Activated T-cell treated with anti-CD3 and anti-CD28 coated beads for 4 hours (primary cell): ENCODE data around the gene ANKRD53.

ENCODE experiments used
- DNase-seq: peaks from one replicate; pipeline ENCODE4 v3.0.0-alpha.2; 2020

The ANKRD53 gene

DNA sequence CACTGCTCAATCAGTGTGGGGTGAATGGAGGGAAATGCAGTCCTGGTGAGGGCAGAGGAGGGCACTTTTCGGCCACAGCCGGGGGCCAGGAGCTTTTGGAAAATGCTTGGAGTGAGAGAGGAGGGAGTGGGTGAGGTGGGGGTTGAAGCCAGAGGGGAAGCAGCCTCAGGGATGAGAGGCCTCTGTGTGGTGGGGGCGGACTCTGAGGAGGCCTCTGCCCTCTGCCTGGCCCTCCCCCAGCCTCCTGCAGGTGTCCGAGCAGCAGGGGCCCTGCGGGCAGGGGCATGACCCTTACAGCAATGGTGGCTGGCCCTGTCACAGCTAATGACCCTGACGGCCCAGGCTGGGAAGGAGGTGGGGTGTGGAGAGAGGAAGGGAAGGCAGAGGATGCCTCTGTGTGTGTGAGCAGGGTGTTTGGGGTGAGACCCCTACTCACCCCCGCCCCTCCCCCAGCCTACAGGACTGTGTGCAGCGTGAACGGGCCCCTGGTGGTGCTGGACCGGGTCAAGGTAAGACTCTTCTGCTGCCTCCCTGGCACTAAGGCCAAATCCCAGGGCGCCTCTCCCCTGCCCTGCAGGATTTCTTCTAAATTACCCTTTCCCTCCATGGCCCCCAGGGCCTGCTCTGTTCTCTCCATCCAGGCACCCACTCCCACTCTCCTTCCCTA lies 35.1 kb upstream of the ANKRD53 start:
- DNase-seq = no peak

DNA sequence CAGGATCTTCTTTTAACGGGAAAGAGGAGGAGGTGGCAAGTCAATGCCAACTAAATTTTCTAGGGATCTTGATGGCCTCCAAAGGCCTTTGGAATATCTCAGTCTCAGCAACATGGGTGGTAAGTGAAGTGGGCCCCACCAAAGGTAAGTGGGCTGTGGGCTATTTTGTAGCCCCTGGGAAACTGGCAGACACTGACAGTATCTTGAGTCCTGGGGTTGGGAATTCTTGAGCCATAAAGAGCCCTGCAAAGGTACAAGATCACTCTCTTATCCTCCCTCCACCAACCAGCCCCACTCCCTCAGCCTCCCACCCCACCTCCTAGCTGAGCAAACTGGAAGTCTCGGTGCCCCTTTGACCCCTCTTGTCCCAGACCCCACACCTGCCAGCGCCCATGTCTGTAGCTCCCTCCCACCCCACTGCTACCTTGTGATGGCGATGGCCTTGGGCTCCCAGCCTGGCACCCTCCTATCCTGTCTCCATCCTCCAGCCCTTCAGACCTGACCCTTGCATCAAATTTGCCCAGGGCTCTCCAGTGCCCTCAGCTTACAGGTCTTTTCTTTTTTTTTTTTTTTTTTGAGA lies 34.2 kb upstream of the ANKRD53 start:
- no peak for DNase-seq

DNA sequence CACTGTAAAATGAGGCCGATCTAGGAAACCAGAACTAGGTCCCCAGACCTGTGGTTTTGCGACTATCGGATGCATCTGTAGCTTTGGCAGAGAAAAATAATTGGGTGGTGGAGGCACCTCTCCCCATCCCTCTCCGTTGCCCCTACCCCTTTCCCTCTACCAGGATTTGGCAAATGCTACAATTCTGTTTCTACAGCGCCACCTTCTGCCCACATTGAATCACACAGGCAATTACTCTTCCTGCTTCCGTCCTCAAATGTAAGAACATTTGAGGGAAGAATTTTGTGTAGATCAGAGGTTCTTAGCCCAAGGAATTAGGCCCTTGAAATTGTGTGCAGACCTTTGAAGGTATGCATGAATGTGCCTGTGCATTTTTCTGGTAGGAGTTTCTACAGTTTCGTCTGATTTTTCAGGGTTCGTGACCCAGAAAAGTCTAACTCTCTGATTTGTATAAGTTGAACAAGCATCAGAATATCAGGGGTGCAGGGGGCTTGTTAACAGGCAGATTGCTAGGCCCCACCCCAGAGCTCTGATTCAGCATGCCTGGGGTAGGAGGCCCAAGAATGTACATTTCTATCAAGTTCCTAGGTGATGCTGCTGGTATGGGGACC lies 31.5 kb upstream of the ANKRD53 start:
- peak; percentile 50 for DNase-seq

GRCh38 chr2:70947556-70948184 lies 30.8 kb upstream of the ANKRD53 start:
- DNase-seq = no peak

DNA sequence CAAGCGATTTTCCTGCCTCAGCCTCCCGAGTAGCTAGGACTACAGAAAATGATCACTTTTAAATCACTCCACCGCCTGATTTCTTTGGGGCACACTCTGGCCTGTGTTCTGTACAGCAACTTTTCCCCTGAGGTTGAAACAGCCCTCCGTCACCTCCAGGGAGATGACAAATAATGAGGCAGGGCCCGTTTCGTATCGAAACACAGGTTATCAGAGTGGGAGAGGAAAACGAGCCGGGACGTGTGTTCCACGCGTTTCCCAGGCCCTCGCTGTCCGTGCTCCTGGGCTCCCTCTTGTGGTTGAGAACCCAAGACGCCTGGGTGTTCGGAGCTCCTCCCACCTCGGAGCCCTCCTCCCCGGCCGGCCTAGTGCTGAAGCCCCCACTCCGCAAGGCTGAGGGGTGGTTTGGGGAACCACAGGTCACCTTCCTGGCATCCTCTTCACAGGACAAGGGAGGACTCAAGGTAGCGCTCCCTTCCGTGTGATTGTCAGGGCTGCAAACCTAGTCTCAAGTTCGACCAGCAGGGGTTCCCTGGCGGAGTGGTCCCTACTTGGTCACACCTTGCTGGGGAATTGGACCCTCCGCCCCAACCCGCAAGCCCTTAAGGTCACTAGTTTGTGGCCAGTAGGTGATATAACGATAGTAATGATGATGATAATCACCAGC lies 30.0 kb upstream of the ANKRD53 start:
- peak; percentile 78 for DNase-seq

DNA sequence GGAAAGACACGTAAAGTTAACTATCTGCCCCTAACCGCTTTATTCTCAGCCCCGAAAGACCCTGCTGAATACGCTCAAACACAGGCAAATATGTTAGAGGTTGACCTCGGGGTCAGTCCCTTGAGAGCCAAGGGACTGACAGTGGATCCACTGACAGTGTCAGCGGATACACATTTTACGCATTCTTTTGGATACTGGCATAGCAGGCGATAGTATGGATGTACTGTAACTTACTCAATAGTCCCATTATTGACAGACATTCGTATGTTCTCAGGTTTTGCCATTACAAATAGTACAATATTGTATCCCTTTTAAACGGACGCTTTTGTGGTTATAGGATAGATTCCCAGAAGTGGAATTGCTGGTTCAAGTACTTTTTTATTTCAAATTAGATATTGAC lies 29.3 kb upstream of the ANKRD53 start:
- no peak for DNase-seq

- no peak for DNase-seq
These were observed 23.5 kb upstream of the ANKRD53 start for GRCh38 chr2:70954886-70955285.

- no peak for DNase-seq
These were observed 22.3 kb upstream of the ANKRD53 start for GRCh38 chr2:70956141-70956540.

DNA sequence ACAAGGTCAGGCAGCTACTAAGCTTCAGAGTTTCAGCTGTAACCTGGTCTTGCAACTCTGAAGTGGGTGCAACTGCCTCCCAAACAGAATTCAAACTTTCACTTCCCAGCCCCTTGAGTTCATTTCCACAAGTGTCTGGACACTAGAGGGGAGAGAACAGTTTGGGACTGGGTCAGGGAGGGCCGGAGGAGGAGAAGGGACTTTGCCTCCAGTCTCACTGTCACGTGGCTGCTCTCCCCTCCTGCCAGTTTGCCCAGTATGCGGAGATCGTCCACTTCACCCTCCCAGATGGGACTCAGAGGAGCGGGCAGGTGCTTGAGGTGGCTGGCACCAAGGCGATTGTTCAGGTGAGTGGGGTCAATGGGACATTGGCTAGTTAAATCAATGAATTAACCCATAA lies 20.6 kb upstream of the ANKRD53 start:
- DNase-seq = no peak

DNA sequence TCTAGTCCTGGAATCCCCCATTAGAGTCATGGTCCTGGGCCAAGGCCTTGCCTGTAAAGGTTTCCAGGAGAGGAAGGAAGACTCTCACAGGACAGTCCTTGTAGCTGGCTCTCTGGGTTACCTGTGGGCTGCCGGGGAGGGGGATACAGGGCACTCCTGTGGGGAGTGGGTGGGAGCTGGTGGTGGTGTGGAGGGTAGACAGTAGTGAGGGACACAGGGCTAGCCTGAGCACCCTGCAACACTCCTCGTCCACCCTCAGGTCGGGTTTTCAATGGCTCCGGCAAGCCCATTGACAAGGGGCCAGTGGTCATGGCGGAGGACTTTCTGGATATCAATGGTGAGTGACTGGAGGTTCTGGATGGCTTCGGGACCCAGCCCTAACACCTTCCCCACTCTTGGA lies 19.7 kb upstream of the ANKRD53 start:
- DNase-seq = no peak

DNA sequence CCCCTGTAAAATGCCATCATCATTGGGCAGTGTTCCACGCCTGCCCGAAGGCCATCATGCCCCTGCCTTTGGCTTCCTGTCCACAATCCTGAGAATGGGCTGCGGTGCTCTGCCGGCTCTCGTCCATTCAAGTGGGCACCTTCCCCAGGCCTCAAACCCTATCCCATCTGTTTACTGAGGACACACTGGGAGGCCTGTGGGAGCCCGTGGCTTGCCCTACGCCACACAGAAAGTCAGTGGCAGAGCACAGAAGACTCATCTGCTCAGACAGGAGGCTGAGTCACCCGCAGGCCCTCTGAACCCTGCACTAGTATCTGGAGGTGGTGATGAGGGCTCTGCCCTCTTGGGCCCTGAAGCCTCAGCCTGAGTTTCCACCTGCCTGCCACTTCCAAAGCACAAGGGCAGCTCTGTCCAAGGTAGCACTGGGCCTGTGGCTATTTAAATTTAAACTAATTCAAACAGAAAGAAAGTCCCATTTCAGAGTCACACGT lies 19.1 kb upstream of the ANKRD53 start:
- DNase-seq = no peak

DNA sequence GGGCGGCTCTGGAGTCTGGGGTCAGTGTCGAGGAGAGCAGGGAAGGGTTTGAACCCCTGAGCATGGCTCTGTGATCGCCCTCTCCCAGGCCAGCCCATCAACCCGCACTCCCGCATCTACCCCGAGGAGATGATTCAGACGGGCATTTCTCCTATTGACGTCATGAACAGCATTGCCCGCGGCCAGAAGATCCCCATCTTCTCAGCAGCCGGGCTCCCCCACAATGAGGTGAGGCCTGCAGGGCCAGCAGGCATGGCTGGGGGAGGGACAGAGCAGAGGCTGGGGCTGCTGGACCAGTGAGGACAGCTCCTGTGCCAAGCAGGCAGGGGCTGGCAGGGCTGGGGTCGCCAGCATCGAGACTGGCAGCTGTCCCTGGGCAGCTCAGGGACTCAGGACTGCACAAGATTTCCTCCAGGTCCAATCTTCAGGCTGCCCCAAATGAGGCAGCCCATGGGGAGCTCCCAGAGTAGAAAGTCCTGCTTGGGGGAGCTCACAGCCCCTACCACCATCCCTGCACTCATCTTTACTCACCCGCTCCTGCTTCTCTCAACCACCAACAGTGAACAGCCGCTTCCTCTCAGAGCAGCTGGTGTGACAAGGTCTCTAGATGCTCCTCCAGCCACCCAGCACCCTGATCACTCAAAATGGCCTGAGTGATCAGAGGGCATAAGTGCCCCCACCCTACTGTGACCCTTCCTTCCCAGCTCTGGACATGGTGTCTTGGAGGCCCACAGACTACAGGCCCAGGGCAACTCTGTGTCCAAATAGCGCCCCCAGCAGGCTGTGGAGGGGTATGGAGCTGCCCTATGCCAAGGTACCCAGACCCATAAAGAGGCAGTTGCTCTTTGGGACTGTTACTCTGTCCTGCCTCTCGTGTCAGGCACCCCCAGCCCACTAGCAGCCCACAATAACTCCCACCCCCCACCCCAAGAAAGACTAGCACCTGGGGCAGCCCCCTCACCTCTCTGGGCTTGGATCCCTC lies 18.3 kb upstream of the ANKRD53 start:
- DNase-seq = no peak

GRCh38 chr2:70960833-70961647 lies 17.4 kb upstream of the ANKRD53 start:
- no peak for DNase-seq

DNA sequence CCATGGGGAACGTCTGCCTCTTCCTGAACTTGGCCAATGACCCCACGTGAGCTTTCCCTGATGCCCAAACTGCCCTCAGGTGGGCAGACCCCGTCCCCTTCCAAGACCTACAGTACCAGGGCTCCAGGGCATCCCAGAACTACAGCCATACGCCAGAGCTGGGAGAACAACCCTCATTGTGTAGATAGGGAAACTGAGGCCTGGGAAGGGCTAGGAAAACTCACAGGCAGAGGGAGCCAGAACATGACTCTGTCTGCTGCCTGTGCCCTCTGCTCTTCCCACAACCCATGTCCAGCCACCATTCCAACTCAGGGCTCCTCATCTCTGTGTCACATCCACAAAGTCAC lies 16.8 kb upstream of the ANKRD53 start:
- no peak for DNase-seq

DNA sequence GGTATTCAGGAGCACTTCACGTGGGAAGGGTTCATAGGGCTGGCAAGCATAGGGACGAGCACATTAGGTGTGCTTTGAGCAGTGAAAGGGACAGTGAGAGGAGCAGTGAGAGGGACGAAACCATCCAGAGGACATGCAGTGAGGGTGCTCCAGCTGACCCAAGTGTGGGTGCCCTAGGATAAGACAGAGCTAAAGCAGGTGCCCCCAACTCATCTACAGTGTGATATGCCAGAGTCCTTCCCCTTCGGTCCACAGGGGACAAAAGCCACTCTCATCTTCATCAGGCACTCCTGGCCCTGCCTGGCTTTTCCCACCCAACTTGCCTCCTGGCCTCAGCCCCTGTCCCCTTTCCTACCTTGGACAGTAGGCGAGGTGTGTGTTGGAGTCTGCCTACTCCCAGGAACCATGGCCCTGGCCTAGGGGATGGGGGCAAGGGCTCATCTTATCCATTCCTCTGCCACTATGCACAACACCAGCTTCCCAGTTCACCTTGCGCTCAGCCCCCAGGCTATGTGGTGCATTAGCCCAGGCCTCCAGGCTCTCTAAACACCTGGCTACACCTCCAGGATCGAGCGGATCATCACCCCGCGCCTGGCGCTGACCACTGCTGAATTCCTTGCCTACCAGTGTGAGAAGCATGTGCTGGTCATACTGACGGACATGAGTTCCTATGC lies 16.1 kb upstream of the ANKRD53 start:
- DNase-seq = no peak

GRCh38 chr2:70962885-70963878 lies 15.2 kb upstream of the ANKRD53 start:
- DNase-seq = no peak

DNA sequence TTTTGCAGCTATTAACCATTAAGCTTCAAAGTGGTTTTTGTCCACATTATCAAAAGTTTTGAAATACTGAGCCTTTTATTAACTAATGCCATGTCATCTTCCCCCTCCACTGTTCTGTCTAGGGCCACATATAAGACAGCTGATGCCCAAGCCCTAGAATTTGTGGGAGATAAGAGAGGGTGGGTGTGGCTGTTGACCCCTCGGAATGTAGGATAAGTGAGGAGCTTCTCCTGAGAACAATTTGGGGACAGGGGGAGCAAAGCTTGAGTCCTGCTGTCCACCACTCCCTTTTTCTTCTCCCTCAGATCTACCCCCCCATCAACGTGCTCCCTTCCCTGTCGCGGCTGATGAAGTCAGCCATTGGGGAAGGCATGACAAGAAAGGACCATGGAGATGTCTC lies 14.3 kb upstream of the ANKRD53 start:
- DNase-seq = no peak

DNA sequence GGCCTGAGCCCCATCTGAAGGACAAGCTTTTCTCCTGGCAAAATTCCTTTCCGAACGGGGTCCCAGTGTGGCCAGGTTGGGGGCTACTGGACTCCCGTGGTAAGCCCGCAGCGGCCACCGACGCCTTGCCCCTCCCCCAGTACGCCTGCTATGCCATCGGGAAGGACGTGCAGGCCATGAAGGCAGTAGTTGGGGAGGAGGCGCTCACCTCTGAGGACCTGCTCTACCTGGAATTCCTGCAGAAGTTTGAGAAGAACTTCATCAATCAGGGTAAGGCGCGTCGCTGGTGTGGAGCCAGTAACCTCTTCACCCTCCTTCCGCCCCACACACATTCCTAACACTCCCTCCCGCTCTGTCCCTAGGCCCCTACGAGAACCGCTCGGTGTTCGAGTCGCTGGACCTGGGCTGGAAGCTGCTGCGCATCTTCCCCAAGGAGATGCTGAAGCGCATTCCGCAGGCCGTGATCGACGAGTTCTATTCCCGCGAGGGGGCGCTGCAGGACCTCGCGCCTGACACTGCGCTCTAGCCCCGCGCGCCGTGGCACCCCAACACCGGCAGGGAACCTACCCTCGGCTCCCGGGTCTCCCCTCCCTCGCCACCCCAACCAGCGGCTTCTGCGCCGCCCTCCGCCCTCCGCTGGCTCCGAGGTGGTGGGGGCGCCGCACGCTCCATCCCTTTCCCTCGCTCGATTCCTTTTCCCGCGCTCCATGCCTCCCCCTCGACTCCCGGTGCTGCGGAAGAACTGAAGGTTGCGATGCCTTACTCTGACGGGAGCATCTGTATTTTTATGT lies 13.6 kb upstream of the ANKRD53 start:
- DNase-seq = peak; percentile 77

DNA sequence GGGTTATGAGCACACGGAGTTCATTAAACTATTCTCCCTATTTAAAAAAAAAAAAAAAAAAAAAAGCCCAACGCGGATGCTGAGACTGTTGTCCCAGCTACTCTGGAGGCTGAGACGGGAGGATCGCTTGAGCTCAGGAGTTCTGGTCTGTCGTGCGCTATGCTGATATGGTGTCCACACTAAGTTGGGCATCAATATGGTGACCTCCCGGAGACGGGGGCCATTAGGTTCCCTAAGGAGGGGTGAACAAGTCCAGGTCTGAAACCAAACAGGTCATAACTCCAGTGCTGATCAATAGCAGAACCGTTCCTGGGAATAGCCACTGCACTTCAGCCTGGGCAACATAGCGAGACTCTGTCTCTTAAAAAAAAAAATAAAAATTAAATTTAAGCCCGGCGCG lies 12.9 kb upstream of the ANKRD53 start:
- DNase-seq = no peak
